Transverse colon (tissue), 4 donors: Measurements from ENCODE around the gene ERCC8. TPM values are rescaled to one million over a fixed set of nuclear protein-coding genes. Genes with fewer than 3 reads are reported as not detected.
"Not testable (repeated sequence)": the region's sequence is repeated elsewhere in the genome, so short reads cannot be mapped to it uniquely, and the experiment has no call there.

Source experiments
- DNase-seq: peaks from one replicate; pipeline ENCODE4 v3.0.0-alpha.2; 2019
- H3K27ac ChIP-seq, 4 donors: fragments of 200-600 bp; sonication (generic); 2 replicates each; pipeline ENCODE4 v1.5.1; 2016 to 2018; ENCODE audit warnings: inconsistent platforms in 4 of 4
- H3K27me3 ChIP-seq: fragments of 200-600 bp; sonication (generic); 2 replicates; pipeline ENCODE4 v1.5.1; 2017; ENCODE audit warnings: inconsistent platforms
- H3K36me3 ChIP-seq, 4 donors: fragments of 200-600 bp; sonication (generic); 2 replicates each; pipeline ENCODE4 v1.5.1; 2017 to 2019; ENCODE audit warnings: inconsistent platforms in 4 of 4
- H3K4me1 ChIP-seq, 4 donors: fragments of 200-600 bp; sonication (generic); 2 replicates each; pipeline ENCODE4 v1.5.1; 2017 to 2020; ENCODE audit warnings: inconsistent platforms in 4 of 4
- H3K4me3 ChIP-seq, 4 donors: fragments of 200-600 bp; sonication (generic); 1 replicate in 1 of 4; 2 replicates in 3 of 4; pipeline versions ENCODE4 v1.5.1 to v1.6.1; 2017 to 2019; ENCODE audit warnings: inconsistent platforms in 4 of 4
- H3K9me3 ChIP-seq, 2 donors: fragments of 200-600 bp; sonication (generic); 2 replicates each; pipeline ENCODE4 v1.5.1; 2017 to 2019; ENCODE audit warnings: inconsistent platforms in 2 of 2
- EP300 ChIP-seq: sonication (generic); formaldehyde crosslinking; IDR thresholded peaks from one replicate; pipeline ENCODE4 v1.6.1; 2017; ENCODE audit warnings: antibody characterized with exemption, low read depth
- POLR2A ChIP-seq: fragments of 450-650 bp; IDR thresholded peaks from one replicate; pipeline ENCODE4 v1.6.1; 2016; ENCODE audit warnings: antibody characterized with exemption, mild to moderate bottlenecking, moderate library complexity
- POLR2AphosphoS5 ChIP-seq, 3 donors: sonication (generic); formaldehyde crosslinking; IDR thresholded peaks; one replicate each; pipeline ENCODE4 v1.6.1; 2016; ENCODE audit warnings: antibody characterized with exemption in 3 of 3
- WGBS, 2 donors: methylation state at CpG; one replicate each; pipeline ENCODE4 v1.1.5; 2018; ENCODE audit warnings: low coverage in 1 of 2; 5-methylcytosine and 5-hydroxymethylcytosine counted together
- in situ Hi-C, 4 donors: fragments of 200-750 bp; cut with MboI; loops; one replicate each; pipeline versions ENCODE4 v1.15.0 to v1.15.1; 2017; ENCODE audit warnings: low sequenced_read_pairs in 3 of 4, low pct_ligation_motif_present in 1 of 4, low pct_unique_long_range_greater_than_20kb in 1 of 4
- intact Hi-C: fragments of 100-400 bp; cut with DNase I; formaldehyde crosslinking; loops from one replicate; pipeline ENCODE4 v1.15.1; 2023; ENCODE audit warnings: low total_unique reads
- total RNA-seq, 4 donors: library from RNA; depleted of rRNA; stranded (reverse); fragments of >200 nt; gene quantifications; one replicate each; pipeline ENCODE4 v1.1.0, GENCODE V29; 2016
- TF ChIP-seq, protein P1 (sequence below), 5 experiments: fragments of 200-600 bp in 3 of 5; fragments of 450-650 bp in 2 of 5; sonication (generic) in 3 of 5; IDR thresholded peaks; 1 replicate in 2 of 5; 2 replicates in 3 of 5; pipeline ENCODE4 v1.5.1; 2016 to 2017; ENCODE audit warnings: antibody characterized with exemption in 5 of 5, inconsistent platforms in 3 of 5, mild to moderate bottlenecking in 2 of 5, moderate library complexity in 1 of 5

The ERCC8 gene
- total RNA-seq, 4 donors from 2014 or later = 4.8 to 17.3 (median 11.3) TPM

- no peak for DNase-seq
- no peaks in the 10 kb centered on the region for H3K4me1 ChIP-seq
- H3K27ac ChIP-seq = no peak overlapping the region
- no peaks in the 10 kb centered on the region for H3K36me3 ChIP-seq
- in situ Hi-C loops = no loop called here
- H3K9me3 ChIP-seq = no peaks in the 10 kb centered on the region
- intact Hi-C loops = no loop called here
- TF ChIP-seq EP300 = no peak
- TF ChIP-seq, protein P1, sequence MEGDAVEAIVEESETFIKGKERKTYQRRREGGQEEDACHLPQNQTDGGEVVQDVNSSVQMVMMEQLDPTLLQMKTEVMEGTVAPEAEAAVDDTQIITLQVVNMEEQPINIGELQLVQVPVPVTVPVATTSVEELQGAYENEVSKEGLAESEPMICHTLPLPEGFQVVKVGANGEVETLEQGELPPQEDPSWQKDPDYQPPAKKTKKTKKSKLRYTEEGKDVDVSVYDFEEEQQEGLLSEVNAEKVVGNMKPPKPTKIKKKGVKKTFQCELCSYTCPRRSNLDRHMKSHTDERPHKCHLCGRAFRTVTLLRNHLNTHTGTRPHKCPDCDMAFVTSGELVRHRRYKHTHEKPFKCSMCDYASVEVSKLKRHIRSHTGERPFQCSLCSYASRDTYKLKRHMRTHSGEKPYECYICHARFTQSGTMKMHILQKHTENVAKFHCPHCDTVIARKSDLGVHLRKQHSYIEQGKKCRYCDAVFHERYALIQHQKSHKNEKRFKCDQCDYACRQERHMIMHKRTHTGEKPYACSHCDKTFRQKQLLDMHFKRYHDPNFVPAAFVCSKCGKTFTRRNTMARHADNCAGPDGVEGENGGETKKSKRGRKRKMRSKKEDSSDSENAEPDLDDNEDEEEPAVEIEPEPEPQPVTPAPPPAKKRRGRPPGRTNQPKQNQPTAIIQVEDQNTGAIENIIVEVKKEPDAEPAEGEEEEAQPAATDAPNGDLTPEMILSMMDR (IDR thresholded peaks at IDR 0.05) = no peak
- no peak for TF ChIP-seq POLR2AphosphoS5 (IDR thresholded peaks at IDR 0.05)
- no peak for TF ChIP-seq POLR2A
- H3K4me3 ChIP-seq = no peak overlapping the region
- H3K27me3 ChIP-seq = no peaks in the 10 kb centered on the region
- WGBS, 2 donors = 86 to 87% methylated on average over 3 to 4 of the region's 4 CpGs
These were observed 44.9 kb upstream of the ERCC8 start for GRCh38 chr5:60989790-60990189.

DNA sequence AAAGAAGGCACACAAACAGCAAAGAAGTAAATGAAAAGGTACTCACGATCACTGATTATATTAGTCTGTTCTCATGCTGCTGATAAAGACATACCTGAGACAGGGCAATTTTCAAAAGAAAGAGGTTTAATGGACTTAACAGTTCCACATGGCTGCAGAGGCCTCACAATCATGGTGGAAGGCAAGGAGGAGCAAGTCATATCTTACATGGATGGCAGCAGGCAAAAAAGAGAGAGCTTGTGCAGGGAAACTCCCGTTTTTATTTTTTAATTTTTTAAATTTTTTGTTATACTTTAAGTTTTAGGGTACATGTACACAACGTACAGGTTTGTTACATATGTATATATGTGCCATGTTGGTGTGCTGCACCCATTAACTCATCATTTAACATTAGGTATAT is 37.3 kb upstream of the ERCC8 start:
- H3K9me3 ChIP-seq, H3K4me3 ChIP-seq, H3K36me3 ChIP-seq, in situ Hi-C loops, H3K27me3 ChIP-seq, H3K27ac ChIP-seq, DNase-seq, intact Hi-C loops, H3K4me1 ChIP-seq: not testable (repeated sequence)
- WGBS, 2 donors = 90 to 92% methylated on average over 2 to 3 of the region's 3 CpGs

DNA sequence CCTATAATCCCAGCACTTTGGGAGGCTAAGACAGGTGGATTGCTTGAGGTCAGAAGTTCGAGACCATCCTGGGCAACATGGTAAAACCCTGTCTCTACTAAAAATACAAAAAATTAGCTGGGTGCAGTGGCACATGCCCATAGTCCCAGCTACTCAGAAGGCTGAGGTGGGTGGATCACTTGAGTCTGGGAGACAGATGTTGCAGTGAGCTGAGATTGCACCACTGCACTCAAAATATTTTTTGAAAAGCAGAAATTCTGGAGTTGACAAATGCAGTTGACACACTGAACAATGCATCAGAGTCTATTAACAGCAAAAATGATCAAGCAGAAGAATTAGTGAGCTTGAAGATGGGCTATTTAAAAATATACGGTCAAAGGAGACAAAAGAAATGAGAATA is 35.6 kb upstream of the ERCC8 start:
- no peak for TF ChIP-seq POLR2A
- no peak for TF ChIP-seq EP300
- TF ChIP-seq, protein P1 (IDR thresholded peaks at IDR 0.05) = no peak
- TF ChIP-seq POLR2AphosphoS5 (IDR thresholded peaks at IDR 0.05) = no peak

GRCh38 chr5:60978968-60979367 is 34.1 kb upstream of the ERCC8 start:
- in situ Hi-C loops (no loop called here), intact Hi-C loops (no loop called here)
- WGBS, 2 donors = 100% methylated on average over 1 of the region's 1 CpG; no CpG with 5 or more reads in 1 of the 2 donors
- Histone ChIP-seq H3K4me3 (no peak overlapping the region), H3K36me3 (no peaks in the 10 kb centered on the region), H3K27ac (no peak overlapping the region), H3K9me3 (peaks cover 4 to 5% of the 10 kb centered on the region in 2 donors), H3K4me1 (no peaks in the 10 kb centered on the region), H3K27me3 (no peaks in the 10 kb centered on the region)
- DNase-seq = no peak
- TF ChIP-seq POLR2A (no peak), EP300 (no peak), POLR2AphosphoS5 (IDR thresholded peaks at IDR 0.05) (no peak)
- TF ChIP-seq, protein P1 (IDR thresholded peaks at IDR 0.05) = no peak

More for the DNA sequence above, 35.6 kb upstream of the ERCC8 start:
- H3K27ac ChIP-seq = no peak overlapping the region
- H3K9me3 ChIP-seq = peaks cover 4 to 5% of the 10 kb centered on the region in 2 donors
- in situ Hi-C loops = no loop called here
- WGBS, 2 donors = 88 to 89% methylated on average over 1 to 2 of the region's 2 CpGs
- no peak for DNase-seq
- H3K27me3 ChIP-seq = no peaks in the 10 kb centered on the region
- intact Hi-C loops = no loop called here
- no peaks in the 10 kb centered on the region for H3K4me1 ChIP-seq
- no peak overlapping the region for H3K4me3 ChIP-seq
- H3K36me3 ChIP-seq = no peaks in the 10 kb centered on the region

DNA sequence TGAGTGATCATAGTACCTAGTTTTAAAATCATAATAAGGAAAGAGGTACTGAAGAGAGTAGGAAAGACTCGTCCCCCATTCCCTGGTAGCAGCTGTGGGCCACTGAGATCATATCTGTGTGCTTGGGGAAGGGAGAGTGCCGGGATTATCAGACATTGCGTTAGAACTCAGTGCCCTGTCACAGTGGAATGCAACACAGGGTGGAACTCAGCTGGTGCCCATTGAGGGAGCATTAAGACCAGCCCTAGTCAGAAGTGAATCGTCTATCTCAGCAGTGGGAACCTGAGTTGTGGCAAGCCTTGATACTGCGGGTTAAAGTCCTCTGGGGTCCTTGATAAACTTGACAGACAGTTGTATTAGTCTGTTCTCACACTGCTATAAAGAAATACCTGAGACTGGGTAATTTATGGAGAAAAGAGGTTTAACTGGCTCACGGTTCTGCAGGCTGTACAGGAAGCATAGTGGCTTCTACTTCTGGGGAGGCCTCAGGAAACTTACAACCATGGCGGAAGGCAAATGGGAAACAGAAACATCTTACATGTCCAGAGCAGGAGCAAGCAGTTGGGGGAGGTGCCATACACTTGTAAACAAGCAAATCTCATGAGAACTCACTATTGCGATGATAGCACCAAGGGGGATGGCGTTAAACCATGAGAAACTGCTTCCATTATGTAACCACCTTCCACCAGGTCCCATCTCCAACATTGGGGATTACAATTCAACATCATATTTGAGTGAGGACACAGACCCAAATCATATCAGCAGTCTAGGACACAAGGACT is 33.3 kb upstream of the ERCC8 start:
- Histone ChIP-seq H3K27ac (no peak overlapping the region), H3K4me1 (no peaks in the 10 kb centered on the region), H3K36me3 (no peaks in the 10 kb centered on the region), H3K4me3 (no peak overlapping the region), H3K27me3 (no peaks in the 10 kb centered on the region), H3K9me3 (peaks cover 4 to 5% of the 10 kb centered on the region in 2 donors)
- WGBS, 2 donors = 80 to 91% methylated on average over 3 to 8 of the region's 9 CpGs
- intact Hi-C loops = no loop called here
- TF ChIP-seq EP300 (no peak), POLR2AphosphoS5 (IDR thresholded peaks at IDR 0.05) (no peak), POLR2A (no peak)
- TF ChIP-seq, protein P1 (IDR thresholded peaks at IDR 0.05) = no peak
- DNase-seq = no peak
- in situ Hi-C loops = no loop called here
